ENCODE results near the gene LBHD2. TPM values are rescaled to one million over a fixed set of nuclear protein-coding genes. Genes with fewer than 3 reads are reported as not detected.

Gene LBHD2
- total and polyA plus RNA-seq, 2 experiments from 2014 or later, result not detected

DNA sequence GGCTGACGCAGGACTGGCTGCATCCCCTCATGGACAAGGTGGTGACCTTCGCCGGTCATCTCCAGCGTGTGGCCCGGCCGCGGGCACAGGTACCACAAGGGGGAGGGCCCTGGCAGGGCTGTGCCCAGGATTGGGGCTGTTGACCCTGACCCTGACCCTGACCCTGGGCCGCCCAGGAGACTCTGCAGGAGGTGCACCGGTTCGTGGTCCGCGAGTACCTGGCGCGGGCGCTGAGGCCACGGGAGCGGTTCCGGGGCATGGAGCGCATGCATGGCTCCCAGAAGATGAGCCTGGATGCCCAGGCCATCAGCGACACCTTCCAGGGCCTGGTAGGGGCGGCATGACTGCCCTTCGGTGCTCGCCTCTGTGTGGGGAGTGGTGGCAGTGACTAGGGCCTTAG, 23.4 kb downstream of the LBHD2 start (continued):
- TF ChIP-seq, protein P1, sequence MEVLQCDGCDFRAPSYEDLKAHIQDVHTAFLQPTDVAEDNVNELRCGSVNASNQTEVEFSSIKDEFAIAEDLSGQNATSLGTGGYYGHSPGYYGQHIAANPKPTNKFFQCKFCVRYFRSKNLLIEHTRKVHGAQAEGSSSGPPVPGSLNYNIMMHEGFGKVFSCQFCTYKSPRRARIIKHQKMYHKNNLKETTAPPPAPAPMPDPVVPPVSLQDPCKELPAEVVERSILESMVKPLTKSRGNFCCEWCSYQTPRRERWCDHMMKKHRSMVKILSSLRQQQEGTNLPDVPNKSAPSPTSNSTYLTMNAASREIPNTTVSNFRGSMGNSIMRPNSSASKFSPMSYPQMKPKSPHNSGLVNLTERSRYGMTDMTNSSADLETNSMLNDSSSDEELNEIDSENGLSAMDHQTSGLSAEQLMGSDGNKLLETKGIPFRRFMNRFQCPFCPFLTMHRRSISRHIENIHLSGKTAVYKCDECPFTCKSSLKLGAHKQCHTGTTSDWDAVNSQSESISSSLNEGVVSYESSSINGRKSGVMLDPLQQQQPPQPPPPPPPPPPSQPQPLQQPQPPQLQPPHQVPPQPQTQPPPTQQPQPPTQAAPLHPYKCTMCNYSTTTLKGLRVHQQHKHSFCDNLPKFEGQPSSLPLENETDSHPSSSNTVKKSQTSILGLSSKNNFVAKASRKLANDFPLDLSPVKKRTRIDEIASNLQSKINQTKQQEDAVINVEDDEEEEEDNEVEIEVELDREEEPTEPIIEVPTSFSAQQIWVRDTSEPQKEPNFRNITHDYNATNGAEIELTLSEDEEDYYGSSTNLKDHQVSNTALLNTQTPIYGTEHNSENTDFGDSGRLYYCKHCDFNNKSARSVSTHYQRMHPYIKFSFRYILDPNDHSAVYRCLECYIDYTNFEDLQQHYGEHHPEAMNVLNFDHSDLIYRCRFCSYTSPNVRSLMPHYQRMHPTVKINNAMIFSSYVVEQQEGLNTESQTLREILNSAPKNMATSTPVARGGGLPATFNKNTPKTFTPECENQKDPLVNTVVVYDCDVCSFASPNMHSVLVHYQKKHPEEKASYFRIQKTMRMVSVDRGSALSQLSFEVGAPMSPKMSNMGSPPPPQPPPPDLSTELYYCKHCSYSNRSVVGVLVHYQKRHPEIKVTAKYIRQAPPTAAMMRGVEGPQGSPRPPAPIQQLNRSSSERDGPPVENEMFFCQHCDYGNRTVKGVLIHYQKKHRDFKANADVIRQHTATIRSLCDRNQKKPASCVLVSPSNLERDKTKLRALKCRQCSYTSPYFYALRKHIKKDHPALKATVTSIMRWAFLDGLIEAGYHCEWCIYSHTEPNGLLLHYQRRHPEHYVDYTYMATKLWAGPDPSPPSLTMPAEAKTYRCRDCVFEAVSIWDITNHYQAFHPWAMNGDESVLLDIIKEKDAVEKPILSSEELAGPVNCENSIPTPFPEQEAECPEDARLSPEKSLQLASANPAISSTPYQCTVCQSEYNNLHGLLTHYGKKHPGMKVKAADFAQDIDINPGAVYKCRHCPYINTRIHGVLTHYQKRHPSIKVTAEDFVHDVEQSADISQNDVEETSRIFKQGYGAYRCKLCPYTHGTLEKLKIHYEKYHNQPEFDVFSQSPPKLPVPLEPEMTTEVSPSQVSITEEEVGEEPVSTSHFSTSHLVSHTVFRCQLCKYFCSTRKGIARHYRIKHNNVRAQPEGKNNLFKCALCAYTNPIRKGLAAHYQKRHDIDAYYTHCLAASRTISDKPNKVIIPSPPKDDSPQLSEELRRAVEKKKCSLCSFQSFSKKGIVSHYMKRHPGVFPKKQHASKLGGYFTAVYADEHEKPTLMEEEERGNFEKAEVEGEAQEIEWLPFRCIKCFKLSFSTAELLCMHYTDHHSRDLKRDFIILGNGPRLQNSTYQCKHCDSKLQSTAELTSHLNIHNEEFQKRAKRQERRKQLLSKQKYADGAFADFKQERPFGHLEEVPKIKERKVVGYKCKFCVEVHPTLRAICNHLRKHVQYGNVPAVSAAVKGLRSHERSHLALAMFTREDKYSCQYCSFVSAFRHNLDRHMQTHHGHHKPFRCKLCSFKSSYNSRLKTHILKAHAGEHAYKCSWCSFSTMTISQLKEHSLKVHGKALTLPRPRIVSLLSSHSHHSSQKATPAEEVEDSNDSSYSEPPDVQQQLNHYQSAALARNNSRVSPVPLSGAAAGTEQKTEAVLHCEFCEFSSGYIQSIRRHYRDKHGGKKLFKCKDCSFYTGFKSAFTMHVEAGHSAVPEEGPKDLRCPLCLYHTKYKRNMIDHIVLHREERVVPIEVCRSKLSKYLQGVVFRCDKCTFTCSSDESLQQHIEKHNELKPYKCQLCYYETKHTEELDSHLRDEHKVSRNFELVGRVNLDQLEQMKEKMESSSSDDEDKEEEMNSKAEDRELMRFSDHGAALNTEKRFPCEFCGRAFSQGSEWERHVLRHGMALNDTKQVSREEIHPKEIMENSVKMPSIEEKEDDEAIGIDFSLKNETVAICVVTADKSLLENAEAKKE (CRISPR knock-in tag; IDR thresholded peaks at IDR 0.05), result no peak

DNA sequence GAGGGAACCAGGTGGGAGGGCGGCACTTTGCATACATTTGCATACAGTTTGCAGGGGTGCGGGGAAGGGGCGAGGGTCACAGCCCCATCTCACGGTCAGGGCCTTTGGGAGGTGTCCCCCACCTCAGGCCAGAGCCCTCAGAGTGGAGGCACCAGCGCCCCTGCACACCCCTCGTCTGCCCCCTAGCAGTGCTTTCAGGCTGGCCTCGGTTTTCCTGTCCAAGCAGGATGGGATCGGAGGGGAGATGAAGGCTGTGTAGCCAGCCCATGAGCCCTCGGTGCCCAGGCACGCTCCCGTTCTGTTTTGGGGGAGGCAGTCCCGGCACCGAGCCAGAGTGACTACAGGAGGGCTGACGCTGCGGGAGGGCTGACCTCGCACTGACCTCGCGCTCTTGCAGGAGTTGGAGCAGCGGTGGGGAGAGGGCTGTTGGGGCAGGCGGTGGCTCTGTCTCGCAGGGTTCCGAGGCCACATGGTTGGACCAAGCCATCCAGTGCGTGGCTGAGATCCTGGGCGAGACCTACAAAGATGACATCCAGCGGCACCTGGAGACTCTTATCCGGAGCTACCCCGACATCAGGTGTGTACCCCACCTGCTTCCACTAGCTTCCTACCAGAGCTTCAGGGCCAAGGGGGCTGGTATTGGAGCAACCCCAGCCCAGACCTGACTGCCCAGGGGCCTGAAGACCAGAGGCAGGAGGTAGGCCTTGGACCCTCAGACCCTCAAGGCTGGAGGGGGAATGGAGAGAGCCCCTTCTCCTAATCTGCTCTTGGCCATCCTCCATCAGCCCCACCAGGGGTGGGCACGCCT, 24.1 kb downstream of the LBHD2 start:
- Mint-ChIP-seq H3K4me1 (peaks cover 39% of the 10 kb centered on the region), H3K4me3 (no peak overlapping the region), H3K27me3 (ENCODE audit: insufficient read depth, low read depth, poor library complexity) (peaks cover 63% of the 10 kb centered on the region), H3K9me3 (no peaks in the 10 kb centered on the region; the same call in 2 of the 3 replicates), H3K27ac (no peak overlapping the region), H3K36me3 (ENCODE audit: low read depth) (no peaks in the 10 kb centered on the region; the same call in 2 of the 3 replicates)
- Histone ChIP-seq H3K9me2 (ENCODE audit: insufficient read depth) (no peaks in the 10 kb centered on the region), H4K20me1 (replicated peaks; ENCODE audit: insufficient read depth) (0 out of 2 replicates have a peak, but pooled peaks cover under 1% of the 10 kb centered on the region), H2AFZ (no peak overlapping the region), H3K4me2 (peak overlapping the region; percentile 57; the same call in 1 of the 2 replicates), H3K27ac (ENCODE audit: low read depth) (no peak overlapping the region), H3K36me3 (ENCODE audit: insufficient read depth) (no peaks in the 10 kb centered on the region), H3K4me3 (no peak overlapping the region), H3K27me3 (ENCODE audit: insufficient read depth) (peaks cover 49% of the 10 kb centered on the region), H3K79me2 (replicated peaks; ENCODE audit: insufficient read depth) (no peaks in the 10 kb centered on the region), H3F3A (replicated peaks; ENCODE audit: low read depth) (no peaks in the 10 kb centered on the region), H3K4me1 (ENCODE audit: insufficient read depth) (peaks cover 21% of the 10 kb centered on the region)
- ATAC-seq (no peak; the same call in 2 of the 3 replicates), DNase-seq (ENCODE audit: low spot score) (no peak)
- TF ChIP-seq EZH2phosphoT487 (IDR thresholded peaks at IDR 0.05; ENCODE audit: unreplicated experiment), result no peak
- TF ChIP-seq EZH2 (IDR thresholded peaks at IDR 0.05; ENCODE audit: low read depth, unreplicated experiment), result no peak
- TF ChIP-seq POLR2AphosphoS5 (IDR thresholded peaks at IDR 0.05; ENCODE audit: low read depth), result no peak
- TF ChIP-seq NANOG (IDR thresholded peaks at IDR 0.05; ENCODE audit: borderline replicate concordance), result no peak
- TF ChIP-seq, protein P2, sequence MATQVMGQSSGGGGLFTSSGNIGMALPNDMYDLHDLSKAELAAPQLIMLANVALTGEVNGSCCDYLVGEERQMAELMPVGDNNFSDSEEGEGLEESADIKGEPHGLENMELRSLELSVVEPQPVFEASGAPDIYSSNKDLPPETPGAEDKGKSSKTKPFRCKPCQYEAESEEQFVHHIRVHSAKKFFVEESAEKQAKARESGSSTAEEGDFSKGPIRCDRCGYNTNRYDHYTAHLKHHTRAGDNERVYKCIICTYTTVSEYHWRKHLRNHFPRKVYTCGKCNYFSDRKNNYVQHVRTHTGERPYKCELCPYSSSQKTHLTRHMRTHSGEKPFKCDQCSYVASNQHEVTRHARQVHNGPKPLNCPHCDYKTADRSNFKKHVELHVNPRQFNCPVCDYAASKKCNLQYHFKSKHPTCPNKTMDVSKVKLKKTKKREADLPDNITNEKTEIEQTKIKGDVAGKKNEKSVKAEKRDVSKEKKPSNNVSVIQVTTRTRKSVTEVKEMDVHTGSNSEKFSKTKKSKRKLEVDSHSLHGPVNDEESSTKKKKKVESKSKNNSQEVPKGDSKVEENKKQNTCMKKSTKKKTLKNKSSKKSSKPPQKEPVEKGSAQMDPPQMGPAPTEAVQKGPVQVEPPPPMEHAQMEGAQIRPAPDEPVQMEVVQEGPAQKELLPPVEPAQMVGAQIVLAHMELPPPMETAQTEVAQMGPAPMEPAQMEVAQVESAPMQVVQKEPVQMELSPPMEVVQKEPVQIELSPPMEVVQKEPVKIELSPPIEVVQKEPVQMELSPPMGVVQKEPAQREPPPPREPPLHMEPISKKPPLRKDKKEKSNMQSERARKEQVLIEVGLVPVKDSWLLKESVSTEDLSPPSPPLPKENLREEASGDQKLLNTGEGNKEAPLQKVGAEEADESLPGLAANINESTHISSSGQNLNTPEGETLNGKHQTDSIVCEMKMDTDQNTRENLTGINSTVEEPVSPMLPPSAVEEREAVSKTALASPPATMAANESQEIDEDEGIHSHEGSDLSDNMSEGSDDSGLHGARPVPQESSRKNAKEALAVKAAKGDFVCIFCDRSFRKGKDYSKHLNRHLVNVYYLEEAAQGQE (IDR thresholded peaks at IDR 0.05; ENCODE audit: unreplicated experiment), result no peak
- TF ChIP-seq ZNF114 (CRISPR knock-in tag; IDR thresholded peaks at IDR 0.05), result no peak

Measured in GM23338 (cell line).